ENCODE measurements around the gene OVCH1. TPM values are rescaled to one million over a fixed set of nuclear protein-coding genes. Genes with fewer than 3 reads are reported as not detected.

The OVCH1 gene
- total RNA-seq, 1 donor from 2014 or later, result not detected

DNA sequence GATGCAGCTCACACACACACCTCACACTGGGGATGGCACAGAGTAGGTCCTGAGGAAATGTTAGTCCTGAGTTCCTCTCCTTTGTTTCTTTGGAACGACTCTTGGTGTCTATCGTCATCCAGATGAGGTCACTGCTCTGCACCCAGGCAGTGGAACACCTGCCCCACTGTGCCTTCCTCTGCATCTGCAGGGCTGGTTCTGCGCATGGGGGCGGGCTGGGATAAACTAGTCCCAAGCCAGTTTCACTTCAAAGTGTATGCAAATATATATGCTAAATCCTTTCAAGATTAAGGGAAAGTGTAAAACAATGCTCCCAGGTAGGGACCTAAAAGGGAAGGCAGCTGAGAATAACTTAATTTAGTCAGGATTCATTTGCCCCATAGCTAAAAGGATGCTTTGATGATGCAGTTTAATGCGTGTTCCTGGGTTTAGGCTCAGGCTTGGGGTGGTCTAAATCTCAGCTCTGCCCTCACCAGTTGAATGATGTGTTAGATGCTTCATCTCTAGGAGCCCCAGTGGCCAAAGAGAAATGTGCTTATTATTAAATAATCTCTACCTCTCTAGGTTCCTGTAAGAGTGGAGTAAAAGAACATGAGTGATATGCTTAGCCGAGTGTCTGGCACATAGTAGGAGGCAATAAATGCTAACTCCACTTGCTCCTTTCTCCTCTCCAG, 47.1 kb upstream of the OVCH1 start:
- H3K27ac ChIP-seq, result no peak overlapping the region
- no peak overlapping the region for H3K4me3 Mint-ChIP-seq
- H3F3A ChIP-seq (ENCODE audit: low read depth), result no peaks in the 10 kb centered on the region
- H3K4me1 Mint-ChIP-seq, result no peaks in the 10 kb centered on the region
- H3K4me3 ChIP-seq, result no peak overlapping the region
- no peaks in the 10 kb centered on the region for H3K36me3 ChIP-seq
- no peak overlapping the region for H3K27ac Mint-ChIP-seq
- H3K27me3 ChIP-seq, result no peaks in the 10 kb centered on the region
- no peaks in the 10 kb centered on the region for H4K20me1 ChIP-seq (ENCODE audit: low read depth)
- DNase-seq (ENCODE audit: low spot score), result no peak
- no peaks in the 10 kb centered on the region for H3K27me3 Mint-ChIP-seq (ENCODE audit: insufficient read depth, low read depth)
- no peaks in the 10 kb centered on the region for H3K79me2 ChIP-seq (ENCODE audit: low read depth)
- no peaks in the 10 kb centered on the region for H3K9me3 Mint-ChIP-seq
- TF ChIP-seq EZH2phosphoT487 (IDR thresholded peaks at IDR 0.05) (no peak), EZH2 (IDR thresholded peaks at IDR 0.05) (no peak)
- TF ChIP-seq, protein P1, sequence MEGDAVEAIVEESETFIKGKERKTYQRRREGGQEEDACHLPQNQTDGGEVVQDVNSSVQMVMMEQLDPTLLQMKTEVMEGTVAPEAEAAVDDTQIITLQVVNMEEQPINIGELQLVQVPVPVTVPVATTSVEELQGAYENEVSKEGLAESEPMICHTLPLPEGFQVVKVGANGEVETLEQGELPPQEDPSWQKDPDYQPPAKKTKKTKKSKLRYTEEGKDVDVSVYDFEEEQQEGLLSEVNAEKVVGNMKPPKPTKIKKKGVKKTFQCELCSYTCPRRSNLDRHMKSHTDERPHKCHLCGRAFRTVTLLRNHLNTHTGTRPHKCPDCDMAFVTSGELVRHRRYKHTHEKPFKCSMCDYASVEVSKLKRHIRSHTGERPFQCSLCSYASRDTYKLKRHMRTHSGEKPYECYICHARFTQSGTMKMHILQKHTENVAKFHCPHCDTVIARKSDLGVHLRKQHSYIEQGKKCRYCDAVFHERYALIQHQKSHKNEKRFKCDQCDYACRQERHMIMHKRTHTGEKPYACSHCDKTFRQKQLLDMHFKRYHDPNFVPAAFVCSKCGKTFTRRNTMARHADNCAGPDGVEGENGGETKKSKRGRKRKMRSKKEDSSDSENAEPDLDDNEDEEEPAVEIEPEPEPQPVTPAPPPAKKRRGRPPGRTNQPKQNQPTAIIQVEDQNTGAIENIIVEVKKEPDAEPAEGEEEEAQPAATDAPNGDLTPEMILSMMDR (IDR thresholded peaks at IDR 0.05), result no peak
- no peaks in the 10 kb centered on the region for H3K36me3 Mint-ChIP-seq
- no peaks in the 10 kb centered on the region for H3K4me1 ChIP-seq
- no peaks in the 10 kb centered on the region for H3K9me3 ChIP-seq (ENCODE audit: low read depth)
- H3K4me2 ChIP-seq, result no peak overlapping the region
- no peak overlapping the region for H3K9ac ChIP-seq
- H2AFZ ChIP-seq (replicated peaks), result no peak overlapping the region

DNA sequence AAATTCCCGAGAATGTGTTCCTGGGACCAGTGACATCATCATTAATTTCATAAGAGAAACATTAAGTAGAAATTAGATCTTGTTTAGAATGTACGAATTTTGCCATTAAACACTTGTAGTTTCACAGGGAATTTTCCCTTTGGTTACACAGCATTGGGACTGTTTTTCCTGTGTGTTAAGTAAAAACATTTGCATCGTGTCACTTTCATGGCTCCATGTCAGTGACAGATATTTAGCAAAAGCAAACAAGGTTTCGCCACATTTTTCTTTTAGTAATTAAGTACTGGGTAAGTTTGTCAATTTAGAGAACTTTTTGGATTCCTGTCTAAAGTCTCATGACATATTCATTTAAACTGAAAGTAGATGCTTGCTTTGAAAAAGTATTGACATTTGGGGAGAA, 45.5 kb upstream of the OVCH1 start:
- H3K4me2 ChIP-seq, result no peak overlapping the region
- H3K27me3 Mint-ChIP-seq (ENCODE audit: insufficient read depth, low read depth), result no peaks in the 10 kb centered on the region
- no peak overlapping the region for H3K4me3 Mint-ChIP-seq
- no peaks in the 10 kb centered on the region for H3K79me2 ChIP-seq (ENCODE audit: low read depth)
- H3F3A ChIP-seq (ENCODE audit: low read depth), result no peaks in the 10 kb centered on the region
- no peaks in the 10 kb centered on the region for H3K27me3 ChIP-seq
- no peak overlapping the region for H2AFZ ChIP-seq (replicated peaks)
- H3K9me3 Mint-ChIP-seq, result no peaks in the 10 kb centered on the region
- no peaks in the 10 kb centered on the region for H3K36me3 Mint-ChIP-seq
- H4K20me1 ChIP-seq (ENCODE audit: low read depth), result no peaks in the 10 kb centered on the region
- H3K4me1 ChIP-seq, result no peaks in the 10 kb centered on the region
- no peak for DNase-seq (ENCODE audit: low spot score)
- no peak overlapping the region for H3K27ac ChIP-seq
- TF ChIP-seq EZH2 (IDR thresholded peaks at IDR 0.05), result no peak
- TF ChIP-seq, protein P1 (IDR thresholded peaks at IDR 0.05), result no peak
- no peak for TF ChIP-seq EZH2phosphoT487 (IDR thresholded peaks at IDR 0.05)
- no peak overlapping the region for H3K9ac ChIP-seq
- no peaks in the 10 kb centered on the region for H3K4me1 Mint-ChIP-seq
- H3K9me3 ChIP-seq (ENCODE audit: low read depth), result no peaks in the 10 kb centered on the region
- H3K4me3 ChIP-seq, result no peak overlapping the region
- no peaks in the 10 kb centered on the region for H3K36me3 ChIP-seq
- H3K27ac Mint-ChIP-seq, result no peak overlapping the region

- no peak for TF ChIP-seq EZH2phosphoT487 (IDR thresholded peaks at IDR 0.05)
- TF ChIP-seq EZH2 (IDR thresholded peaks at IDR 0.05), result no peak
- TF ChIP-seq, protein P1 (IDR thresholded peaks at IDR 0.05), result no peak
- Mint-ChIP-seq H3K36me3 (peaks cover 6% of the 10 kb centered on the region), H3K27ac (no peak overlapping the region), H3K27me3 (ENCODE audit: insufficient read depth, low read depth) (no peaks in the 10 kb centered on the region), H3K4me1 (no peaks in the 10 kb centered on the region), H3K4me3 (no peak overlapping the region), H3K9me3 (no peaks in the 10 kb centered on the region)
- no peak overlapping the region for H3K4me2 ChIP-seq
- no peaks in the 10 kb centered on the region for H3K79me2 ChIP-seq (ENCODE audit: low read depth)
- no peak overlapping the region for H3K9ac ChIP-seq
- no peak overlapping the region for H3K4me3 ChIP-seq
- no peak for DNase-seq (ENCODE audit: low spot score)
- no peaks in the 10 kb centered on the region for H3K36me3 ChIP-seq
- H3K9me3 ChIP-seq (ENCODE audit: low read depth), result no peaks in the 10 kb centered on the region
- no peak overlapping the region for H3K27ac ChIP-seq
- no peak overlapping the region for H2AFZ ChIP-seq (replicated peaks)
- H3K4me1 ChIP-seq, result no peaks in the 10 kb centered on the region
- H3K27me3 ChIP-seq, result no peaks in the 10 kb centered on the region
- no peaks in the 10 kb centered on the region for H3F3A ChIP-seq (ENCODE audit: low read depth)
- no peaks in the 10 kb centered on the region for H4K20me1 ChIP-seq (ENCODE audit: low read depth)
Observed at GRCh38 chr12:29537298-29537697, 39.8 kb upstream of the OVCH1 start.
